GM19467 (cell line): Measurements from ENCODE around the gene PRKAB1.

Experiments used
- ATAC-seq: cut with Tn5 transposase; IDR thresholded peaks from one replicate; pipeline ENCODE4 v1.9.1; 2021; ENCODE audit warnings: mild to moderate bottlenecking, moderate library complexity; ENCODE audit not compliant: unreplicated experiment

Gene PRKAB1

DNA sequence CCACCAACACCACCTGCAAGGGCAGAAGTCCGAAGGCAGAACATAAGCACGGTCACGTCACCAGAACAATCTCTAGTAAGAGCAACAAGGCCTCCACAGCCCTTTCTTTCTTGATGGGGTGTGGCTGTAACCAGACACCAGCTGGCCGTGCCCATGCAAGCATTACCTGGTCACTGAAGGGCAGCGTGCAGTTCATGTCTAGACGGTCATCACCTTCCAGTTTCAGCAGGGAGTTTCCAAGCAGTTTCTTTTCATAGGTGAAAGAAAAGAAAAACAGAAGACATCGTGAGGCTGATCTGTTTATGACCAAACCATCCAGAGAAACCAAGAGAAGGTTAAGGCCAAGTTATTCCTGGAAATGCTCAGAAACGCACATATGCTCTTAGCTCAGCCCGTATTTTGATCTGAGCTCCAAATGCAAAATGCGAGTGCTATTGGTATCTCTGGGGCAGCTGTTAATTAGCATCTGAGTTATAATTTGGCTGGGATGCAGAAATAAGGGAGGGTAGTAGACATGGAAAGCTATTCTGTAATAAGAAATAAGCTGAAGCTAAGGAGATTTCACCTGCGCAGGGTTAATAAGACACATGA is 42.5 kb downstream of the PRKAB1 start:
- ATAC-seq, result no peak

DNA sequence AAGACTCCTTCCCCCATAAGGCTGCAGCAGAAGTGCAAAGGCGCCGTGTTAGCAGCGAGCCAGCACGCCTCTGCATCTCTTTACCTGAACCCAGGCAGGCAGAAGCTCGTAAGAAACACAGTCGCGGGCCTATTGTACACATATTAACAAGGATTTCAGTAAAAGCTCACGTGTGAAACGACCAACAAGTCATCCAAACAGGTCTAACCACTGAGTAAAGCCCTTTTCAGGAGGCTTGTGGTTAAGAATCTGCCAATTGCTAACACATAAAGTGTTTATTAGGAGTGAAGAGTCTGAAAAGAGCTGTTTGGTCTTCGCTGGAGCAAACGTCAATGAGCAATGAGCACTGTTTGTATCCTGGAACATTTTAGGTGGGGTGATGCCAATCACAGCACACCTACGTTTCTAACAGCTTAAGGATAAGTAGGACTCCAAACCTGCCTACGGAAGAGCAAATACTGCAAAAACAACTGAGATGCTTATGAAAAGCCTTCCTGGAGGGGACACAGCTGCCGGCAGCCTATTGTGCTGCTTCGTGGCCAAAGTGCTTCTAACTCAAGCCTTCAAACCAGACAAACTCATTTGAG is 43.1 kb downstream of the PRKAB1 start:
- no peak for ATAC-seq

DNA sequence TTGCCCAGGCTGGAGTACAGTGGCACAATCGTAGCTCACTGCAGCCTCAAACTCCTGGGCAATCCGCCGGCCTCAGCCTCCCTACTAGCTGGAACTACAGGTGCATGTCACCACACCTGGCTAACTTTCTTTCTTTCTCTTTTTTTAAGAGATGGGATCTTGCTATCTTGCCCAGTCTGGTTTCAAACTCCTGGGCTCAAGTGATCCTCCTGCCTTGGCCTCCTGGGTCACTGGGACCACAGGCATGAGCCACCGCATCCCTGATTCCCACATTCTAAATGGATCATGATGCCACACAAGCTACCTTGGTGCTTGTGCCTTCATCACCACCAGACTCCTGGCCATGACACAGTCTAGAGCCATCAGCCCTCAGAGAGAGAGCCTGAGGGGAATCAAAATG is 43.8 kb downstream of the PRKAB1 start:
- ATAC-seq, result no peak

DNA sequence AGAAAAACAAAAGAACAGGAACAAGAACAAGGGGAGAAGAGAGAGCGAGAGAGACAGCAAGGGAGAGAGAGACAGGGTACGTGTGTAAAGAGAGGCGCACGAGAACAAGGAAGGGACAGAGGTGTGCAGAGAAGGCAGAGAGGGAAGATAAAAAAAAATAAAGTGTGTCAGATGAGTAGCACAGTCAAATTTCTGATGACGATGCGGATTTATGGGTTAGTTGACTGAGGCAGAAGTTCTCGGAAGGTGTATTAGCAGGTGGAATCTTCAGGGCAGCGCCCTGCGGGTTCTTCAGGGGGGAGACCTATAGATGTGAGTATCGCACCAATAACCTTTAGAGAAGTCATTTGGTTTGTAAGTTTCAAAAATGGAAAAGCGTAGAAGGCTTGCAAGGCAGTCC is 44.8 kb downstream of the PRKAB1 start:
- no peak for ATAC-seq

DNA sequence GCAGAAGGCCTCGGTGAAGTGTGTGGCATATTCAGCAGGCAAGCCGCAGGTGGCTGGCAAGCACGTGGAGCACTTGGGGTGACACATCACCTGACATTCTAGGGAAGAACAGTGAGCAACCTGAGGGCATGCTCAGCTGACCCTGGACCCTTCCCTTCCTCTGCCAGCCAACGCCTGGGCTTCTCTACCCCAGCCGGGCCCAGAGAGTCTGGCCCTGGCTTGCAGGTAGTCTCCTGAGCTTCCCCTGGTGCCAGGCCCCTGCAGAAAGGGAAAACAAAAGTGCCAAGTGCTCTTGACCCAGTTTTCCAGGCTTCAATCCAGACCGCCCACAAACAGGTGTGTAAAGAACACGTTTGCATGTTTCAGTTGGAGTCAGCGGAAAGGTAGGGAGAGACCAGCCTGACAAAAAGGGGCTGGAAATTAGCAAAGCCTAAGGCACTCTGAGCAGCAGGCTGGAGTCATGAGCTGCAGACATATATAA is 45.7 kb downstream of the PRKAB1 start:
- ATAC-seq, result no peak

DNA sequence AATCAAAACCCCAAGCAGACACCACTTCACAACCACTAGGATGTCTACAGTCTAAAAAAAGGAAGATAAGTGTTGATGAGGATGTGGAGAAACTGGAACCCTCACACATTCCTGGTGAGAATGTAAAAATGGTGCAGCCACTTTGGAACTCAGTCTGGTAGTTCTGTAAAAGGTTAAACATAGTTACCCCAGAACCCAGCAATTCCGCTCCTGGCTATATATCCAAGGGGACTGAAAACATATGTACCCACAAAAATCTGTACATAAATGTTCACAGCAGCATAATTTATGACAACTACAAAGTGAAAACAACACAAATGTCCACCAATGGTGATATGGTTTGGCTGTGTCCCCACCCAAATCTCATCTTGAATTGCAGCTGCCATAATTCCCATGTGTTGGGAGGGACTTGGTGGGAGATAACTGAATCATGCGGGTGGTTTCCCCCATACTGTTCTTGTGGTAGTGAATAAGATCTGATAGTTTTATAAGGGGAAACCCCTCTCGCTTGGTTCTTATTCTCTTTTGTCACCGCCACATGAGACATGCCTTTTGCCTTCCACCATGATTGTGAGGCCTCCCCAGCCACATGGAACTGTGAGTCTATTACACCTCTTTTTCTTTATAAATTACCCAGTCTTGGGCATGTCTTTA is 46.8 kb downstream of the PRKAB1 start:
- ATAC-seq, result no peak

DNA sequence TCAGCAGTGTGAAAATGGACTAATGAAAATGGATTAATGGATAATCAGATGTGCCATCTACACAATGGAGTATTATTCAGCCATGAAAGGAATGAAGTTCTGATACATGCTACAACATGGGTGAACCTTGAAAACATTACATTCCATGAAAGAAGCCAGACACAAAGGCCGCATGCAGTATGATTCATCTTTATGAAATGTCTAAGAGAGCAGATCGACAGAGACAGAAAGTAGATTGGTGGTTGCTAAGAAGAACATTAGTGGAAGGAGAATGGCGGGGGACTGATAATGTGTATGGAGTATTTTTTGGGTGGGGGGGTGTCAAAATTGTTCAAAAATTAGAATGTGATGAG is 47.3 kb downstream of the PRKAB1 start:
- ATAC-seq, result no peak

DNA sequence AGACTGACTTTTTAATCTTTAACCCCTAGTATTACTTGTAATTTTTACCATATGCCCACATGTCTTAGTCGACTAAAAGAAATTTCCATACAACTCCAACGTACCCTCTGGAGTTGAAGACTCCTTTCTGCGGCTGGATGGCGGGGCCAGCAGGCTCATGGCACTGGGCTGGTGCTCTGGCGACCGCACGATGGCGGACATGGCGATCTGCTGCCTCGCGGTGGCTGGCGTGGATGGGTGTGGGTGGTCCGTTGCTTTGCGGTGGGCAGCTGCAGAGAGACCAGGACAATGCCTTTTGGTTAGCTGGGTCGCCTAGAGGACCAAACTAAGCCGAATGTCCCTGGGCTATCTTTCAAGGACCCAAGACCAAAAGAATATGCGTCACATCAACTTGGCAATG is 50.2 kb downstream of the PRKAB1 start:
- ATAC-seq, result no peak

DNA sequence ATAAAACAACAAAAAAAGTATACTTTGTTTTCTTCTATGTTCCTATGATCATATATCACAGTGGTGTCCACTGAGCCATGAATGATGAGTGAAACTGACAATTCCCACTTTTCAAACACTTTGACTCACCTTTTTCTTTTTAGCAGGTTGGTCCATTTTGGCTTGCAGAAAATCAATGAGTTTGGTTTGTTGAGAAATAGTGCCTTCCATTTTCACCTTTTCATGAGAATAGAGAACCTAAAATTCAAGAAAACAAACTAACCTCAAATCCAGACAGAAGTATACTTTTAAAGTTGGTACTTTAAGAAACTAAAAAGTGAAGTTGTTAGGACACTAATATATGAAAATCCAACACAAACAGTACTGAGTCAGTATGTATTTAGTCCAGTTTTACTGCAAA is 52.4 kb downstream of the PRKAB1 start:
- ATAC-seq, result no peak

DNA sequence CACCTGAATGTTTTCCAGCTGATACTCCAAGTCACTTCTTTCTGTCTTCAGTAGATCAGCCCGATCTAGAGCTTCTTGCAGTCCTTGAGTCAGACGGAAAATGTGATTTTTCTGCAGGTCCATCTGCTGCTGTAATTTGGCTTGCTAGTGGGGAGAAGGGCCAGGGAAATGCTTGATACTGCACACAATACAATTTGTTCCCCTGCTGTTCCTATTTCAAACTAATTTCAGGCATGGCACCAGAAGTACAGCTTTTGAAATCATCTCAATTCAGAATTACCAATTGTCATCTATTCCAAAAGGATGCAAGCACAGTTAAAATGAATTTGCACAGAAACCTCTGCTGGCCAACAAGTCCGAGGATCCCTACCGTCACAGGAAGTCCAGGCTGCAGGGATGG is 53.4 kb downstream of the PRKAB1 start:
- no peak for ATAC-seq

DNA sequence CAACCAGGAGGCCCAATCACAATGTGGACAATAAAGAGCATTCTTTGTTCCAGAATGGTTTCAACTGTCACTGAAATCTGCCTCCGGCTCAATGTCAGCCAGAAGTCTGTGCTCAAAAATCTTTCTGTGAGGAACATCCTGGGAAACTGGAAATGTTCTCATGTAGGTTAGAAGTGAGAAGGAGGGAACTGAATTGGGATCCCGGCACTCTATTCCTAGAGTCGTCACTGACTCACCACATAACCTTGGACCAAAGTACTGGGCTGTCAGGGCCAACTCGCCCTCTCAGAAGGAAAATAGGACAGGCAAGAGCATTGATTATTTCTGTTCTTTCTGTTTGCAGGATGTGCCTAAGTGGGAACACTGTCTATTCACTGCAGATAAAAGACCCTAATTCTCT is 57.6 kb downstream of the PRKAB1 start:
- no peak for ATAC-seq

DNA sequence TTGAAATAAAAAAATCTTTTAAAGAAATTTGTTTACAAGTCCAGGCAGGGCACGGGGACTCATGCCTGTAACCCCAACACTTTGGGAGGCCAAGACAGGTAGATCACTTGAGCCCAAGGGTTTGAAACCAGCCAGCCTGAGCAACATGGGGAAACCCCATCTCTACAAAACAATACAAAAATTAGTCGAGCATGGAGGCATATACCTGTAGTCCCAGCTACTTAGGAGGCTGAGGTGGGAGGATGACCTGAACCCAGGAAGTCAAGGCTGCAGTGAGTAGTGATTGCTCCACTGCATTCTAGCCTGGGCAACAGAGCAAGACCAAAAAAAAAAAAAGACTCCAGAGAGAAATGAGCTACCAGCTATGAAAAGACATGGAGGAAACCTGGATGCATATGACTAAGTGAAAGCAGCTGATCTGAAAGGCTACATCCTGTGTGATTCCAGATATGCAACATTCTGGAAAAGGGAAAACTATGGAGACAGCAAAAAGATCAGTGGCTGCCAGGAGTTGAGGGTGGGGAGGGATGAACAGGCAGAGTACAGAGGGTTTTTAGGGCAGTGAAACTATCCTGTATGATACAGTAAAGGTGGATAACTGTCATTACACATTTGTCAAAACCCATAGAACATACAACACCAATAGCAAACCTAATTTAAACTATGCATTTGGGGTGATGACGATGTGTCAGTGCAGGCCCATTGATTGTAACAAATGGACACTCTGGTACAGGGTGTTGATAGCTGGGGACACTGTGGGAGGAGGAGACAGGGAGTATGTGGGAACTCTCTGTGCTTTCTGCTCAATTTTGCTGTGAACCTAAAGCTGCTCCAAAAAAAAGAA is 59.9 kb downstream of the PRKAB1 start:
- ATAC-seq, result no peak

DNA sequence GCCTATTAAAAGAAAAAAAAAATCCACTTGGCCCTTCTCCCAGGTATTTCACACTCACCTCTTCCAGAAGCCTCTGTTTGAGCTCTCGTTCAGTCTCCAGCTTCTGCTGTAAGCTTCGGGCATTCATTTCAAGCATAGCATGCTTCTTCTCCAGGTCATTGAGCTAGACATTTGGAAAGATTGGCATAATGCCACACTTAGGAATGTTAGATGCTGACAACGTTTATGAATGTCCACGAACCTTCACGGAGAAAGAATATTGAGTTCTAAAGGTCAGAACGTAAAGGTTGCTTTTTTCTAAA is 60.5 kb downstream of the PRKAB1 start:
- no peak for ATAC-seq

DNA sequence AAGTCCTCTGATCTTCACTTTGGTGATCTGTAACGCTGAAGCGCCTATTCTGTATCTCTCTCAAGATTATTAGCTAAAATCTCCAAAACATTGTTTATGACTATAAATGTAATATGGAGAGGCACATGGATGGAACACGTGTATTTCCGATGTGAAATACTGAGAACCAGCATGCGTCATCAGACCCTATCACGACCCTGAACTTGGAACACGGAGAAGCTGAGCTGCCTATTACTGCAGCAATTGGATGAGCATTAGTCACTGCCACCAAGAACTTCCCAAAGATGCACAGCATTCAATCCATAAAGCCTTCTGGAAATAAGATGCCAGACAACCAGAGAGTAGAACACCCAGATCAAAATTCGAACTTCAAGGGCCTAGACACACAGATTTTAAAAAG is 61.9 kb downstream of the PRKAB1 start:
- no peak for ATAC-seq

DNA sequence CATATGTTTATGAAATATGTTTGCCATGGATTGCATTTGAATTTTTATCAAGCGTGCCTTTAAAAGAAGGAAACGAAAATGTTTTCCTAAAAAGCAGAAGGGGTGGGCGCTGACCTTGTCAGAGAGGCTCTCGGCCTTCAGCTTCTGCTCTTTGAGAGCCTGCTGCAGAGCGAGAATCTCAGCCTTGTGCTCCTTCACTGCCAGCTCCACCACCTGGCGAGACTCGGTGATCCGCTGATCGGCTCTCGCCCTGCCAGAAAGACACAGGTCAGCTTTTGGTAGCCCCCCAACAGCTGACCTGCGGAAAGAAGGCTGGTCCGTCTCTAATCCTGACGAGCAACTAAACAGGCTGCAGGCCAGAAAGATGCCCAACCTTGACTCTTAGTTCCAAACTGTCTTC is 62.4 kb downstream of the PRKAB1 start:
- no peak for ATAC-seq
